B cell (primary cell): Measurements from ENCODE around the gene SGCD. TPM values are rescaled to one million over a fixed set of nuclear protein-coding genes. Genes with fewer than 3 reads are reported as not detected.

Experiments
- ATAC-seq: fragments of 200-7000 bp; cut with Tn5 transposase; one replicate; pipeline ENCODE4 v1.10.0; 2021; ENCODE audit warnings: low read depth, mild to moderate bottlenecking, moderate number of reproducible peaks, moderate library complexity
- CTCF ChIA-PET: fragments of 350-600 bp; sonication (Branson Sonifier 250); formaldehyde crosslinking; loops from one replicate; lab custom pipeline; 2021; ENCODE audit warnings: antibody characterized with exemption, inconsistent platforms; lab: Charles Lee
- POLR2A ChIA-PET: fragments of 350-600 bp; sonication (Branson Sonifier 250); formaldehyde crosslinking; loops from one replicate; lab custom pipeline; 2021; ENCODE audit warnings: antibody characterized with exemption; lab: Charles Lee
- DNase-seq: peaks from one replicate; pipeline ENCODE4 v3.0.0; 2013
- H2AFZ ChIP-seq: 2 replicates; pipeline ENCODE4 v1.6.1; 2012; ENCODE audit warnings: mild to moderate bottlenecking, low read depth, low read length; ENCODE audit not compliant: insufficient read depth, poor library complexity, severe bottlenecking
- H3K27ac ChIP-seq, 2 donors: 1 replicate in 1 of 2; 2 replicates in 1 of 2; pipeline ENCODE4 v1.5.1; 2012 to 2013; ENCODE audit warnings: low read length in 2 of 2, mild to moderate bottlenecking in 2 of 2, moderate library complexity in 1 of 2
- H3K27me3 ChIP-seq, 4 experiments: fragments of 200-600 bp in 1 of 4; sonication (generic) in 1 of 4; replicated peaks in 1 of 4; 1 replicate in 2 of 4; 2 replicates in 2 of 4; pipeline versions ENCODE4 v1.6.1 to v1.7.0; 2013 to 2016; ENCODE audit warnings: low read length in 3 of 4, mild to moderate bottlenecking in 2 of 4, mixed read lengths in 1 of 4, moderate library complexity in 1 of 4; ENCODE audit not compliant: insufficient read depth in 4 of 4, control insufficient read depth in 3 of 4; ENCODE audit errors: control extremely low read depth in 1 of 4
- H3K36me3 ChIP-seq, 2 experiments: replicated peaks in 1 of 2; 1 replicate in 1 of 2; 2 replicates in 1 of 2; pipeline versions ENCODE4 v1.6.1 to v1.7.1; 2013; ENCODE audit warnings: low read length in 1 of 2; ENCODE audit not compliant: insufficient read depth in 2 of 2, control insufficient read depth in 1 of 2; ENCODE audit errors: control extremely low read depth in 1 of 2, extremely low read depth in 1 of 2
- H3K4me1 ChIP-seq, 2 donors: fragments of 200-600 bp in 1 of 2; sonication (generic) in 1 of 2; 1 replicate in 1 of 2; 2 replicates in 1 of 2; pipeline versions ENCODE4 v1.5.1 to v1.6.1; 2013 to 2017; ENCODE audit warnings: low read length in 2 of 2; ENCODE audit not compliant: control insufficient read depth in 2 of 2, insufficient read depth in 2 of 2
- H3K4me2 ChIP-seq: replicated peaks from 2 replicates; pipeline ENCODE3; 2012; ENCODE audit warnings: mild to moderate bottlenecking, low read depth, low read length; ENCODE audit not compliant: poor library complexity, severe bottlenecking
- H3K4me3 ChIP-seq, 5 experiments: fragments of 200-600 bp in 1 of 5; sonication (generic) in 1 of 5; 1 replicate in 3 of 5; 2 replicates in 2 of 5; pipeline versions ENCODE4 v1.5.1 to v1.7.0; 2011 to 2016; ENCODE audit warnings: low read length in 4 of 5, mild to moderate bottlenecking in 4 of 5, low read depth in 2 of 5, control low read depth in 1 of 5, moderate library complexity in 1 of 5; ENCODE audit not compliant: insufficient read depth in 1 of 5; ENCODE audit errors: control extremely low read depth in 1 of 5, extremely low read depth in 1 of 5
- H3K79me2 ChIP-seq: fragments of 200-600 bp; sonication (generic); one replicate; pipeline ENCODE4 v1.6.0; 2016; ENCODE audit warnings: low read length; ENCODE audit not compliant: control insufficient read depth, insufficient read depth
- H3K9ac ChIP-seq: fragments of 200-600 bp; sonication (generic); 2 replicates; pipeline ENCODE4 v1.6.1; 2017; ENCODE audit warnings: mild to moderate bottlenecking, low read length, moderate library complexity
- H3K9me3 ChIP-seq, 3 donors: one replicate each; pipeline versions ENCODE4 v1.6.1 to v1.7.1; 2013; ENCODE audit warnings: low read length in 2 of 3; ENCODE audit not compliant: control insufficient read depth in 2 of 3, insufficient read depth in 1 of 3; ENCODE audit errors: control extremely low read depth in 1 of 3
- H4K20me1 ChIP-seq: 2 replicates; pipeline ENCODE4 v1.6.0; 2012; ENCODE audit warnings: mild to moderate bottlenecking, low read length; ENCODE audit not compliant: insufficient read depth, control insufficient read depth, poor library complexity, severe bottlenecking
- H3K27ac Mint-ChIP-seq: one replicate; pipeline ENCODE4 v1.8.0; 2021; ENCODE audit warnings: mixed read lengths
- H3K27me3 Mint-ChIP-seq: one replicate; pipeline ENCODE4 v1.8.0; 2021; ENCODE audit warnings: mixed read lengths
- H3K4me1 Mint-ChIP-seq: one replicate; pipeline ENCODE4 v1.8.0; 2021; ENCODE audit warnings: mixed read lengths
- H3K4me3 Mint-ChIP-seq: one replicate; pipeline ENCODE4 v1.8.0; 2021; ENCODE audit warnings: mixed read lengths
- H3K9me3 Mint-ChIP-seq: one replicate; pipeline ENCODE4 v1.8.0; 2022; ENCODE audit warnings: mixed read lengths; ENCODE audit not compliant: insufficient read depth
- EZH2 ChIP-seq: IDR thresholded peaks from 2 replicates; pipeline ENCODE4 v1.6.1; 2012; ENCODE audit warnings: borderline replicate concordance, low read depth, mild to moderate bottlenecking, moderate library complexity, low read length; ENCODE audit not compliant: insufficient read depth, poor library complexity, severe bottlenecking
- WGBS: methylation state at CpG from one replicate; pipeline ENCODE4 v1.1.5; 2013; ENCODE audit warnings: missing lambda C conversion rate; ENCODE audit not compliant: insufficient coverage; 5-methylcytosine and 5-hydroxymethylcytosine counted together
- intact Hi-C: fragments of 100-400 bp; cut with micrococcal nuclease; formaldehyde crosslinking; loops from one replicate; pipeline ENCODE4 v1.10.0; 2022
- polyA plus RNA-seq: library from polyadenylated mRNA; depleted of rRNA; stranded (reverse); fragments of >200 nt; gene quantifications from 2 replicates; pipeline ENCODE4 v1.2.3, GENCODE V29; 2012
- total RNA-seq, 2 donors: library from RNA; stranded (reverse); fragments of 120-200 nt in 1 of 2; gene quantifications; 1 replicate in 1 of 2; 2 replicates in 1 of 2; pipeline versions ENCODE4 v1.2.3 to v1.2.4, GENCODE V29; 2013 to 2022
- TF ChIP-seq, protein P1 (sequence below): fragments of 200-600 bp; IDR thresholded peaks from one replicate; pipeline ENCODE4 v1.8.0; 2022; ENCODE audit warnings: antibody characterized with exemption, mild to moderate bottlenecking

SGCD gene
- total and polyA plus RNA-seq, 2 donors (not counting 1 experiment from before 2014, with no cell fraction given) = not detected

- Histone ChIP-seq H3K27ac (no peak overlapping the region), H3K9ac (no peak overlapping the region), H3K36me3 (no peaks in the 10 kb centered on the region), H3K4me1 (no peaks in the 10 kb centered on the region), H3K4me2 (no peak overlapping the region), H3K4me3 (no peak overlapping the region), H2AFZ (no peak overlapping the region), H3K9me3 (no peaks in the 10 kb centered on the region), H3K27me3 (no peaks in the 10 kb centered on the region), H4K20me1 (no peaks in the 10 kb centered on the region), H3K79me2 (no peaks in the 10 kb centered on the region)
- Mint-ChIP-seq H3K27ac (no peak overlapping the region), H3K4me1 (no peaks in the 10 kb centered on the region), H3K4me3 (no peak overlapping the region), H3K9me3 (no peaks in the 10 kb centered on the region), H3K27me3 (no peaks in the 10 kb centered on the region)
- no peak for DNase-seq
- no peak for ATAC-seq
- WGBS = 71% methylated on average over 2 of the region's 3 CpGs
- intact Hi-C loops = no loop called here
- TF ChIP-seq EZH2 = no peak
- TF ChIP-seq, protein P1, sequence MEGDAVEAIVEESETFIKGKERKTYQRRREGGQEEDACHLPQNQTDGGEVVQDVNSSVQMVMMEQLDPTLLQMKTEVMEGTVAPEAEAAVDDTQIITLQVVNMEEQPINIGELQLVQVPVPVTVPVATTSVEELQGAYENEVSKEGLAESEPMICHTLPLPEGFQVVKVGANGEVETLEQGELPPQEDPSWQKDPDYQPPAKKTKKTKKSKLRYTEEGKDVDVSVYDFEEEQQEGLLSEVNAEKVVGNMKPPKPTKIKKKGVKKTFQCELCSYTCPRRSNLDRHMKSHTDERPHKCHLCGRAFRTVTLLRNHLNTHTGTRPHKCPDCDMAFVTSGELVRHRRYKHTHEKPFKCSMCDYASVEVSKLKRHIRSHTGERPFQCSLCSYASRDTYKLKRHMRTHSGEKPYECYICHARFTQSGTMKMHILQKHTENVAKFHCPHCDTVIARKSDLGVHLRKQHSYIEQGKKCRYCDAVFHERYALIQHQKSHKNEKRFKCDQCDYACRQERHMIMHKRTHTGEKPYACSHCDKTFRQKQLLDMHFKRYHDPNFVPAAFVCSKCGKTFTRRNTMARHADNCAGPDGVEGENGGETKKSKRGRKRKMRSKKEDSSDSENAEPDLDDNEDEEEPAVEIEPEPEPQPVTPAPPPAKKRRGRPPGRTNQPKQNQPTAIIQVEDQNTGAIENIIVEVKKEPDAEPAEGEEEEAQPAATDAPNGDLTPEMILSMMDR = no peak
- POLR2A ChIA-PET = no interaction called here
- CTCF ChIA-PET = no interaction called here
Measured at GRCh38 chr5:156497804-156498208, 170.8 kb downstream of the SGCD start.

GRCh38 chr5:156498226-156498980, 171.4 kb downstream of the SGCD start:
- ATAC-seq = no peak
- WGBS = 56% methylated on average over 3 of the region's 7 CpGs

More at GRCh38 chr5:156498226-156498980, 171.4 kb downstream of the SGCD start:
- no peaks in the 10 kb centered on the region for H3K36me3 ChIP-seq
- no peaks in the 10 kb centered on the region for H3K9me3 Mint-ChIP-seq
- DNase-seq = no peak
- H3K9me3 ChIP-seq = no peaks in the 10 kb centered on the region
- no peak overlapping the region for H3K4me3 Mint-ChIP-seq
- H3K4me3 ChIP-seq = no peak overlapping the region
- no peaks in the 10 kb centered on the region for H3K27me3 Mint-ChIP-seq
- H3K27ac Mint-ChIP-seq = no peak overlapping the region
- no peaks in the 10 kb centered on the region for H3K27me3 ChIP-seq
- no peak overlapping the region for H2AFZ ChIP-seq
- H3K27ac ChIP-seq = no peak overlapping the region
- H3K4me2 ChIP-seq = no peak overlapping the region
- no peak overlapping the region for H3K9ac ChIP-seq
- H3K4me1 Mint-ChIP-seq = no peaks in the 10 kb centered on the region
- no peaks in the 10 kb centered on the region for H4K20me1 ChIP-seq
- intact Hi-C loops = no loop called here
- ChIA-PET CTCF (no interaction called here), POLR2A (no interaction called here)
- H3K79me2 ChIP-seq = no peaks in the 10 kb centered on the region
- TF ChIP-seq EZH2 = no peak
- TF ChIP-seq, protein P1 = no peak
- no peaks in the 10 kb centered on the region for H3K4me1 ChIP-seq
